ENCODE results near the gene TCOF1.

DNA sequence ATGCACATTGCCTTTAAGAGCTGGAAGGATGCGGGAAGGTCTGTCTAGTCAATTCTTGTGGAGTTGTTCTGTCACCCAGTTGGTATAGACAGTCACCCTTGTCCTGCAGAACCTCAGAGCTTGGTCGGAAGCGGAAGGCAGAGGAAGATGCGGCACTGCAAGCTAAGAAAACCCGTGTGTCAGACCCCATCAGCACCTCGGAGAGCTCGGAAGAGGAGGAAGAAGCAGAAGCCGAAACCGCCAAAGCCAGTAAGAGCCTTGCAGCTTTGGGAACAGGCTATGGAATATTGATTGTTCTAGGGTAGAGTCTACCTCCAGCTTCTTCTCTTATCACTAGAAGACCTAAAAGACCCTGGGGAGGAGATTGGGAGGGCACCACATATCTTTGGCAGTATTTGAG, 6.5 kb downstream of the TCOF1 start:
- TF ChIP-seq CTCF (IDR thresholded peaks at IDR 0.05; ENCODE audit: low read length), result no peak
- no peak for TF ChIP-seq EZH2 (IDR thresholded peaks at IDR 0.05; ENCODE audit: borderline replicate concordance, low read length)

Data from OCI-LY1 (cell line).